ENCODE results near the gene SFXN3. TPM values are rescaled to one million over a fixed set of nuclear protein-coding genes. Genes with fewer than 3 reads are reported as not detected.
"Not testable (repeated sequence)": the region's sequence is repeated elsewhere in the genome, so short reads cannot be mapped to it uniquely, and the experiment has no call there.

Gene SFXN3
- total RNA-seq, 2 donors from 2014 or later, result 40.8 to 51.5 TPM

- no peaks in the 10 kb centered on the region for H3K9me3 ChIP-seq (ENCODE audit: control insufficient read depth, low read length, poor library complexity, severe bottlenecking)
- no peak for DNase-seq
- Mint-ChIP-seq H3K36me3 (ENCODE audit: low read depth) (peaks cover 3% of the 10 kb centered on the region), H3K4me1 (peaks cover 24% of the 10 kb centered on the region), H3K27ac (no peak overlapping the region), H3K27me3 (peaks cover 12% of the 10 kb centered on the region), H3K4me3 (no peak overlapping the region)
- ATAC-seq, result no peak
These were observed 1.3 kb upstream of the SFXN3 start for GRCh38 chr10:101029520-101030295.

DNA sequence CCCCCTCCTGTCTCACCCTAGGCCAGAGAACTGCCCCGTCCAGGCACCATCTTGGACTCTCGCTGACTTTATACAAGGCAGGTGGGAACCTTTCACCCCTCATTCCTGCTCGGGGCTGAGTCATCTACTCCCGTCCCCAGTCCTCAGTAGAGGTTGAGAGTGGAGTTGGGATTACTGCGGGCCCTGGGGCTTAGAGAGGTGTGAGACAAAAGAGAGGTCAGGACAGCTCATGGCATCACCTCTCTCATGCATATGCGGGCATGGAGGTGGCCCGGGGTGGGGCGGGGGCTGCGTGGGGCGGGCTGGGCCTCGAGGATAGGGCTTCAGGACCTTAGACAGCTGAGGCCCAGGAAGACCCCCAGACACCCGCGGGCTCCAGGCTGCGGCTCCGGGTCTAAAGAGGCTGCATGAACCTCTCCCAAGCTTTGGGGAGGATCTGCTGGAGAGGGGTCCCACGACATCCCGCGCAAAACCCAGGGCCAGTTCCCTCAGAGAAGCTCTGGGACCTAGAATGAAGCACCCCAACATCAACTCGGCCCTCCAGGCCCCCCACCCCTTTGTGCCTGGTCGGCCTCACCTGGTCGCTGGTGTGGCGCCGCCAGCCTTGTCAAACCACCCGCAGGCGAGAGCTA, 422 bp upstream of the SFXN3 start:
- ATAC-seq, result no peak
- Mint-ChIP-seq H3K4me3 (peak overlapping the region; percentile 97), H3K27me3 (peaks cover 12% of the 10 kb centered on the region), H3K27ac (peak overlapping the region; percentile 95), H3K4me1 (peaks cover 24% of the 10 kb centered on the region), H3K36me3 (ENCODE audit: low read depth) (peaks cover 3% of the 10 kb centered on the region)
- no peak for DNase-seq
- H3K9me3 ChIP-seq (ENCODE audit: control insufficient read depth, low read length, poor library complexity, severe bottlenecking), result no peaks in the 10 kb centered on the region

DNA sequence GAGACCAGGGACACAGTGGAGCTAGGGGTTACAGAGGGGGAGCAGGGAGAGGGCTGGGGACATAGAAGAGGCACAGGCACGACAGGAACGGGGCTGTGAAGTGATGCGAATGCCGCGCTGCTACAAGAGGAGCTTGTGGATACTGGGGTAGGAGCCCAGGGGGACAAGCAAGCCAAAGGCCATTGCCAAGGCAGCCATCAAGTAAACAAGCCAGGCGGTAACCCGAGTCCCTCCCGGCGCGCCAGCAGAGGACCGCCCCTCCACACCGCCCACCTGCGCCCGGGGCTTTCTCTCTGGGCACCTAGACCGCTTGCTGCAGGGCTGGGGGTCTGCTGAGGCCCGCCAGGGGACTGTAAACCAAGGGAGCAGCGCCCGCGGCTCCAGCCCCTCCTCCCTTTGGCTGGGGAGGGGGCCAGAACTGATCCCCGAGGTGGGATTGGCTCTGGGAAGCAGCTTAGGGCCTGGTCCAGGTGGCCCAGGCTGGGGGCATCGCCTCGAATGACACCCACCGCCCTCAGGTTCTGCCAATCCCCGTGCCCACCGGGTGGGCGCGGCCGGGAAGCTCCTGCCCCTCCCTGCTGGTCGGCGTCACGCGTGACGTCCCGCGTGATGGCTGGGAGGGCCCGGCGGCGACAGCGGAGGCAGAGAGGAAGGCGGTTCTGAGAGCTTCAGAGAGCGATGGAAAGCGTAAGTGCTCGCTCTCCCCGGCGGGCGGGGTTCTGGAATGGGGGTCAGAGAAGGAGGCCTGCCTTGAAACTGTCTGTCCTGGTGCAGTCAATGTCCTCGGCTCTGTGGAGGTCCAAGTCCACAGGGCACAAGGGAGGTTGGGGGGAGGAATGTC, 982 bp downstream of the SFXN3 start:
- H3K9me3 ChIP-seq (ENCODE audit: control insufficient read depth, low read length, poor library complexity, severe bottlenecking), result no peaks in the 10 kb centered on the region
- Mint-ChIP-seq H3K4me3 (peak overlapping the region; percentile 97), H3K4me1 (peaks cover 26% of the 10 kb centered on the region), H3K27me3 (peaks cover 12% of the 10 kb centered on the region), H3K27ac (peak overlapping the region; percentile 95), H3K36me3 (ENCODE audit: low read depth) (peaks cover 3% of the 10 kb centered on the region)
- DNase-seq (peak; percentile 61 to 80 (median 80)), ATAC-seq (peak; percentile 68)

- H3K27ac Mint-ChIP-seq, result peak overlapping the region; percentile 95
- H3K27me3 Mint-ChIP-seq, result peaks cover 6% of the 10 kb centered on the region
- H3K36me3 Mint-ChIP-seq (ENCODE audit: low read depth), result peaks cover 3% of the 10 kb centered on the region
- ATAC-seq (peak; percentile 14), DNase-seq (peak in 1 of 3 donors; percentile 40)
- H3K4me3 Mint-ChIP-seq, result peak overlapping the region; percentile 97
- H3K4me1 Mint-ChIP-seq, result peaks cover 26% of the 10 kb centered on the region
- H3K9me3 ChIP-seq (ENCODE audit: control insufficient read depth, low read length, poor library complexity, severe bottlenecking), result no peaks in the 10 kb centered on the region
These were observed 1.7 kb downstream of the SFXN3 start for GRCh38 chr10:101032637-101033224.

DNA sequence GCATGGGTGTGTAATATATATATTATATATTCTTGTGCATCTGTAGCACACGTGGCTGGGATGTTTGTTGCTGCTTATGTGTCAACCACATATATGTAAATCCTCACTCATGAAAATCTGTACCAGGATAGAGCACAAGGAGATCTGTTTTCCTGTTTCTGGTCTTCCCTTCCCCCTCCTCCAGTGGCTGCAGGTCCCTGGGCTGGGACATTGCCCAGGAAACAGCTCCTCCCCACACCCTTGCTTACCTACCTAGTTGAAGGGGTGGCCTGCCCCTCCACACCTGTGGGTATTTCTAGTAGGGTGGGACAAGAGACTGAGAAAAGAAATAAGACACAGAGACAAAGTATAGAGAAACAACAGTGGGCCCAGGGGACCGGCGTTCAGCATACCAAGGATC, 2.2 kb downstream of the SFXN3 start:
- Mint-ChIP-seq H3K4me1 (peaks cover 29% of the 10 kb centered on the region), H3K36me3 (ENCODE audit: low read depth) (peaks cover 8% of the 10 kb centered on the region), H3K27ac (peak overlapping the region; percentile 95), H3K4me3 (peak overlapping the region; percentile 15), H3K27me3 (peaks cover 4% of the 10 kb centered on the region)
- no peaks in the 10 kb centered on the region for H3K9me3 ChIP-seq (ENCODE audit: control insufficient read depth, low read length, poor library complexity, severe bottlenecking)
- ATAC-seq, result no peak
- no peak for DNase-seq

DNA sequence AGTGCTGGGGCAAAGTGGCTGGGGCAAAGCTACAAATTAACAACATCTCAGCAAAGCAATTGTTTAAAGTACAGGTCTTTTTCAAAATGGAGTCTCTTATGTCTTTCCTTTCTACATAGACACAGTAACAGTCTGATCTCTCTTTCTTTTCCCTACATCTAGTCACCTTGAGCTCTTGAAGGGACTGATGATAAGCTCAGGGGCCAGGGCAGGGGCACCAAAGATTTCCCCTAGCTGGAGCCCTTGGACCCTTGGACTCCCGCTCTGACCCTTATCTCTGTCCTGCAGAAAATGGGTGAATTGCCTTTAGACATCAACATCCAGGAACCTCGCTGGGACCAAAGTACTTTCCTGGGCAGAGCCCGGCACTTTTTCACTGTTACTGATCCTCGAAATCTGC, 3.4 kb downstream of the SFXN3 start:
- peak overlapping the region; percentile 37 for H3K27ac Mint-ChIP-seq
- not testable (repeated sequence) for H3K4me3 Mint-ChIP-seq

DNA sequence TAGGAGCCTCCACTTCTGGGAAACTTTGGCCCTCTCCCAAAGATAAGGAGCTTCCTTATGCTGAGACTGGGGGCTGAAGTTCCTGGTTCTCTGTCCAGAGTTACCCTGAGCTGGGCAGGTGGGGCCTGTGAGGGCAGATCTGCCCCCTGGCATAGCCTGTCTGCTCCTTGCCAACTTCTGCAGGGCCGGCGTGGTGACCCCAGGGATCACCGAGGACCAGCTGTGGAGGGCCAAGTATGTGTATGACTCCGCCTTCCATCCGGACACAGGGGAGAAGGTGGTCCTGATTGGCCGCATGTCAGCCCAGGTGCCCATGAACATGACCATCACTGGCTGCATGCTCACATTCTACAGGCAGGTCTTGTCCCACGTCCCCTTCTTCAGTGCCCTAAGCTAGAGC, 4.3 kb downstream of the SFXN3 start:
- Mint-ChIP-seq H3K4me1 (peaks cover 29% of the 10 kb centered on the region), H3K4me3 (no peak overlapping the region), H3K27ac (no peak overlapping the region), H3K36me3 (ENCODE audit: low read depth) (peaks cover 8% of the 10 kb centered on the region), H3K27me3 (no peaks in the 10 kb centered on the region)
- DNase-seq (no peak), ATAC-seq (no peak)
- no peaks in the 10 kb centered on the region for H3K9me3 ChIP-seq (ENCODE audit: control insufficient read depth, low read length, poor library complexity, severe bottlenecking)

More for the DNA sequence above, 3.4 kb downstream of the SFXN3 start:
- H3K27me3 Mint-ChIP-seq; DNase-seq; H3K9me3 ChIP-seq (ENCODE audit: control insufficient read depth, low read length, poor library complexity, severe bottlenecking); H3K36me3 Mint-ChIP-seq (ENCODE audit: low read depth); ATAC-seq: not testable (repeated sequence)
- H3K4me1 Mint-ChIP-seq, result peaks cover 29% of the 10 kb centered on the region

DNA sequence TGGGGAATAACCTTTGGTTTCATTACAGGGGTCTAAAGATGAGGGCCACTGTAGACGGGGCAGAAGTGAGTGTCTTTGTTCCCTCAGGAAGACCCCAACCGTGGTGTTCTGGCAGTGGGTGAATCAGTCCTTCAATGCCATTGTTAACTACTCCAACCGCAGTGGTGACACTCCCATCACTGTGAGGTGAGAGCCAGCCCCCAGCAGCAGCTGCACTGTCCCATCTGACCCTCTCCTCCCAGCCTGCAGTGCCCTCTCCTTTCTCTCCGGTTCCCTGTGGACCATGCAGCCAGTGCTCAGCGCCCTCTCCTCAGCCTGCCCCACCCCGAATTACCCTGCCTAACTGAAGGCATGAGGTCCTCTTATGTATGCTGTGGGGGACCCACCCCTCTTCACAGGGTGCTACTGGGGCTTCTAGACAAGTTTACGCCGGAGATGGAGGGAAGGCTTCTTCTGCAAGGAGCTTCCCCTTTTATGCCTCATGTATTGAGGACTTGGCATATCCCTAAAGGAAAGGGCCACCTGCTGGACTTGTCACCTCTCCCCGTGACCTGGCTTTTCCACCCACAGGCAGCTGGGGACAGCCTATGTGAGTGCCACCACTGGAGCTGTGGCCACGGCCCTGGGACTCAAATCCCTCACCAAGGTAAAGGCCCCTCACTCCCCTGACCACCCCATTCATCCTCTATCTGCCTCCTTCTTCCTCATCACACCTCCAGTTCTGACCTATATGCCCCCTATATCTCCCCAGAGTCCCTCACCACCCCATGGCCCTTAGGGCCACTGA, 5.1 kb downstream of the SFXN3 start:
- DNase-seq, result no peak

DNA sequence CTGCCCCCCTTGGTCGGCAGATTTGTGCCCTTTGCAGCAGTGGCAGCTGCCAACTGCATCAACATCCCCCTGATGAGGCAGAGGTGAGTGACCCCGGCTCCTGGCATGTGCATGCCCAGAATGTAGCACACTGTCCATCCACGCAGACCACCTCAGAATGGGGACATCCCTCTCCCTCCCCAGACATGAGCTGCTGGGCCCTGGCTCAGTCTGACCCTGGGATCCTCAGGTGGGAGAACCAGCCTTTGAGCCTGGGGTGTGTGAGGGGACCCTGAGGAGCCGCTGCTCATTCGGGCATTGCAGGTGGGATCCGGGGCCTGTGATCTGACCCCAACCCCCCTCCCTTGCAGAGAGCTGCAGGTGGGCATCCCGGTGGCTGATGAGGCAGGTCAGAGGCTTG, 5.7 kb downstream of the SFXN3 start:
- DNase-seq, result no peak
- no peak for ATAC-seq
- Mint-ChIP-seq H3K27ac (no peak overlapping the region), H3K4me3 (no peak overlapping the region), H3K27me3 (no peaks in the 10 kb centered on the region), H3K4me1 (peaks cover 22% of the 10 kb centered on the region), H3K36me3 (ENCODE audit: low read depth) (peaks cover 8% of the 10 kb centered on the region)
- no peaks in the 10 kb centered on the region for H3K9me3 ChIP-seq (ENCODE audit: control insufficient read depth, low read length, poor library complexity, severe bottlenecking)

More for the DNA sequence above, 5.1 kb downstream of the SFXN3 start:
- Mint-ChIP-seq H3K27me3 (no peaks in the 10 kb centered on the region), H3K27ac (no peak overlapping the region), H3K4me1 (peaks cover 27% of the 10 kb centered on the region), H3K36me3 (ENCODE audit: low read depth) (peaks cover 8% of the 10 kb centered on the region), H3K4me3 (no peak overlapping the region)
- ATAC-seq, result no peak
- H3K9me3 ChIP-seq (ENCODE audit: control insufficient read depth, low read length, poor library complexity, severe bottlenecking), result no peaks in the 10 kb centered on the region

GRCh38 chr10:101038484-101038883, 7.5 kb downstream of the SFXN3 start:
- Mint-ChIP-seq H3K36me3 (ENCODE audit: low read depth) (peaks cover 5% of the 10 kb centered on the region), H3K4me3 (no peak overlapping the region), H3K4me1 (peaks cover 23% of the 10 kb centered on the region), H3K27ac (no peak overlapping the region), H3K27me3 (no peaks in the 10 kb centered on the region)
- no peak for ATAC-seq
- no peak for DNase-seq
- H3K9me3 ChIP-seq (ENCODE audit: control insufficient read depth, low read length, poor library complexity, severe bottlenecking), result no peaks in the 10 kb centered on the region

GRCh38 chr10:101040061-101040460, 9.0 kb downstream of the SFXN3 start:
- no peak for DNase-seq
- no peaks in the 10 kb centered on the region for H3K27me3 Mint-ChIP-seq
- ATAC-seq, result no peak
- H3K4me1 Mint-ChIP-seq, result peaks cover 23% of the 10 kb centered on the region
- H3K9me3 ChIP-seq (ENCODE audit: control insufficient read depth, low read length, poor library complexity, severe bottlenecking), result no peaks in the 10 kb centered on the region
- peak overlapping the region; percentile 67 for H3K27ac Mint-ChIP-seq
- H3K36me3 Mint-ChIP-seq (ENCODE audit: low read depth), result peaks cover 5% of the 10 kb centered on the region
- H3K4me3 Mint-ChIP-seq, result no peak overlapping the region

- H3K4me3 Mint-ChIP-seq, result no peak overlapping the region
- no peak for ATAC-seq
- no peak for DNase-seq
- peak overlapping the region; percentile 97 for H3K27ac Mint-ChIP-seq
- peaks cover 5% of the 10 kb centered on the region for H3K36me3 Mint-ChIP-seq (ENCODE audit: low read depth)
- peaks cover 23% of the 10 kb centered on the region for H3K4me1 Mint-ChIP-seq
- peaks cover 3% of the 10 kb centered on the region for H3K27me3 Mint-ChIP-seq
- no peaks in the 10 kb centered on the region for H3K9me3 ChIP-seq (ENCODE audit: control insufficient read depth, low read length, poor library complexity, severe bottlenecking)
These were observed 9.8 kb downstream of the SFXN3 start for GRCh38 chr10:101040851-101041250.

Measured in T-helper 17 cell (primary cell).